ENCODE results near the gene UCP3.

UCP3 gene

DNA sequence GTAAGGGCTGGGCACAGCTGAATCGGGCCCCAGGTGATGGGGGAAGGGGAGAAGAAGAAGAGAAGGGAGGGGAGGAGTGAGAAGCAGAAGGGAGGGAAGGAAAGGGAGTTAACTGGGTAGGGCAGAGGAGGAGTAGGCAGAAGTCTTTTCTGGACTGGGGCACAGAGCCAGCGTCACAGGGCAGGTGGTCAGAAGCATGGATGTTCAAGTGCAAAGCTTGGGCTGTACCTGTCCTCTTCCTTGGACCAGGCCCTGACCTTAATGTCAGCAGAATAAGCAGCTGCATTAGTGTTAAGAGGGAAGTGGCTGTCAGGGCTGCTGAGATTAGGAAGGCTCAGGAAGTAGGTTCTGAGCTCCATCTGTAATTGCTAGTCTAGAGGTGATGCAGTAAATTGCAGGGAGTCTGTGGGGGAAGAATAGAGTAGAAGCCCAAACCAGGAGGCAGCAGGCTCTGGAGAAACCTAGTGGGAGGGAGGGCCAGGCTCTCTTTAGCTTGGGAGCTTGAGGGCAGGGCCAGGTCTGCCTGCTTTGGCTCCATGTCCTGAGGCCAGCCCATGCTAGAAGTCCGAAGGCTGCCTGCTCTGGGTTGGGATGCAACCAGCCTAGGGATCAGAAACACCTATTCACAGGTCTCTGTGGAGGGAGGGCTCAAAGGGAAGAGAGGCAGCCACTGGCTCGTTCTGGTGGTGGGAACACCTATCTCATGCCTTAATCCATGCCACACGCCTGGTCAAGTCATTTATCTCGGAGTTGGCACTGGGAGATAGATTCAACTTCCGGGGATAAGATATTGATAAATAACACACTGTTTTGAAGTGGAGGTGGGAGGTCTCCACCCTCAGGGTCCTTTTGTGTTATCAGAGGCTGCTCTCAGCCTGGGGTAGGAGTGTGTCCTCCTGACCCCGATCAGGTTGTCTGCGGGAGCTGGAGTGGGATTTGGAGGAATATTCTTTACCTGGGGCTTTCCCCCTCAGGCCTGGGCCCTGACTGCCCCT, 1.7 kb upstream of the UCP3 start:
- Histone ChIP-seq H3K27me3 (ENCODE audit: insufficient read depth, low read length, poor library complexity) (no peaks in the 10 kb centered on the region), H3K4me1 (ENCODE audit: insufficient read depth, low read length) (peaks cover 6% of the 10 kb centered on the region; the same call in 1 of the 2 replicates), H3K36me3 (ENCODE audit: insufficient read depth, low read length) (peaks cover 28% of the 10 kb centered on the region), H3K27ac (ENCODE audit: low read length) (no peak overlapping the region), H3K4me3 (ENCODE audit: low read depth in 1 of 2, low read length in 2 of 2) (no peak overlapping the region), H3K79me2 (ENCODE audit: insufficient read depth, low read length) (no peaks in the 10 kb centered on the region), H4K20me1 (ENCODE audit: insufficient read depth, low read length) (no peaks in the 10 kb centered on the region), H2AFZ (ENCODE audit: low read depth, low read length) (no peak overlapping the region), H3K4me2 (ENCODE audit: insufficient read depth, low read length) (no peak overlapping the region), H3K9ac (ENCODE audit: low read depth, low read length) (no peak overlapping the region), H3K9me3 (ENCODE audit: insufficient read depth, low read length, severe bottlenecking) (no peaks in the 10 kb centered on the region)
- no peak for ATAC-seq (ENCODE audit: insufficient read depth, low read depth)
- DNase-seq: no peak
- TF ChIP-seq, protein P1, sequence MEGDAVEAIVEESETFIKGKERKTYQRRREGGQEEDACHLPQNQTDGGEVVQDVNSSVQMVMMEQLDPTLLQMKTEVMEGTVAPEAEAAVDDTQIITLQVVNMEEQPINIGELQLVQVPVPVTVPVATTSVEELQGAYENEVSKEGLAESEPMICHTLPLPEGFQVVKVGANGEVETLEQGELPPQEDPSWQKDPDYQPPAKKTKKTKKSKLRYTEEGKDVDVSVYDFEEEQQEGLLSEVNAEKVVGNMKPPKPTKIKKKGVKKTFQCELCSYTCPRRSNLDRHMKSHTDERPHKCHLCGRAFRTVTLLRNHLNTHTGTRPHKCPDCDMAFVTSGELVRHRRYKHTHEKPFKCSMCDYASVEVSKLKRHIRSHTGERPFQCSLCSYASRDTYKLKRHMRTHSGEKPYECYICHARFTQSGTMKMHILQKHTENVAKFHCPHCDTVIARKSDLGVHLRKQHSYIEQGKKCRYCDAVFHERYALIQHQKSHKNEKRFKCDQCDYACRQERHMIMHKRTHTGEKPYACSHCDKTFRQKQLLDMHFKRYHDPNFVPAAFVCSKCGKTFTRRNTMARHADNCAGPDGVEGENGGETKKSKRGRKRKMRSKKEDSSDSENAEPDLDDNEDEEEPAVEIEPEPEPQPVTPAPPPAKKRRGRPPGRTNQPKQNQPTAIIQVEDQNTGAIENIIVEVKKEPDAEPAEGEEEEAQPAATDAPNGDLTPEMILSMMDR (IDR thresholded peaks at IDR 0.05; ENCODE audit: borderline replicate concordance, extremely low read depth, low read length, poor library complexity, severe bottlenecking): no peak
- no peak for TF ChIP-seq EZH2 (IDR thresholded peaks at IDR 0.05; ENCODE audit: borderline replicate concordance, low read depth, low read length, severe bottlenecking)

DNA sequence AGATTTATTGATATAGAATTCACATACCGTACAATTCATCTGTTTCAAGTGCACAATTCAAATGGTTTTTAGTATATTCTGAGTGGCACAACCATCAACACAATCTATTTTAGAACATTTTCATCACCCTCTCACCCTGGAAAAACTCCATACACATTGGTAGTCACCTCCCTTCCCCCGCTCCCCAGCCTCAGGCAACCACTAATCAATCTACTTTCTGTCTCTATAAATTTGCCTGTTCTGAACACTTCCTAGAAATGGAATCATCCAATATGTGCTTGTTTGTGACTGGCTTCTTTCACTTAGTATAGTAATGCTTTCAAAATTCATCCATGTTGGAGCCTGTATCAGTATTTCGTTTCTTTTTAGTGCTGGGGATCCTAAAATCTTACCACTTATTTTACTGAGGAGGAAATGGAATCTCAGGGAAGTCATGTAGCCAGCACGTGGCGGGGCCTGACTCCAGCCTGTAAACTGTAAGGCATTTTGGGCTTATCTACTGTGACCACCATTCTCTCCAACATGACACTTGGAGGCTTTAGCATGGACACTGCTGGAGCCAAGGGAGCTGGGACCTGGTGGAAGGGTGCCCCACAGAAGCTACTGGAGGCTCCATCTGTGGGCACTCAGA, 905 bp upstream of the UCP3 start:
- TF ChIP-seq EZH2 (IDR thresholded peaks at IDR 0.05; ENCODE audit: borderline replicate concordance, low read depth, low read length, severe bottlenecking): no peak
- TF ChIP-seq, protein P1 (IDR thresholded peaks at IDR 0.05; ENCODE audit: borderline replicate concordance, extremely low read depth, low read length, poor library complexity, severe bottlenecking): no peak
- no peak overlapping the region for H3K4me2 ChIP-seq (ENCODE audit: insufficient read depth, low read length)
- H3K27ac ChIP-seq (ENCODE audit: low read length): no peak overlapping the region
- H3K36me3 ChIP-seq (ENCODE audit: insufficient read depth, low read length): peaks cover 28% of the 10 kb centered on the region
- no peak overlapping the region for H3K9ac ChIP-seq (ENCODE audit: low read depth, low read length)
- no peaks in the 10 kb centered on the region for H3K27me3 ChIP-seq (ENCODE audit: insufficient read depth, low read length, poor library complexity)
- H3K79me2 ChIP-seq (ENCODE audit: insufficient read depth, low read length): no peaks in the 10 kb centered on the region
- H2AFZ ChIP-seq (ENCODE audit: low read depth, low read length): no peak overlapping the region
- H3K9me3 ChIP-seq (ENCODE audit: insufficient read depth, low read length, severe bottlenecking): no peaks in the 10 kb centered on the region
- no peaks in the 10 kb centered on the region for H4K20me1 ChIP-seq (ENCODE audit: insufficient read depth, low read length)
- no peak overlapping the region for H3K4me3 ChIP-seq (ENCODE audit: low read depth in 1 of 2, low read length in 2 of 2)
- no peak for ATAC-seq (ENCODE audit: insufficient read depth, low read depth)
- H3K4me1 ChIP-seq (ENCODE audit: insufficient read depth, low read length): peaks cover 6% of the 10 kb centered on the region; the same call in 1 of the 2 replicates
- no peak for DNase-seq

DNA sequence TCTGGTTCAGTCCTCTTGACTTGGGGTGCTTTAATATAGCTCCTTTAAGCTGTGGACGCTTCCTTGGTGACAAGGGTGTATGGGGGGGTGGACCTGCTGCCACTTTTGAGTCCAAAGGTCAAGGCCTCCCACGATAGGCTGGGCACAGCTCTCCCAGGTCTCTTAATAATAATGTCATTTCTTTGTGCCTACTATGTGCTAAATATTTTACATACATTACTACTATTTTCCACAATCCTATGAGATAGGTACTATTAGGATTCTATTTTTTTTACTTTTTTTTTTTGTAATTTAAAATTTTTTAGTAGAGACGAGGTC, 304 bp upstream of the UCP3 start:
- Histone ChIP-seq H3K9me3 (ENCODE audit: insufficient read depth, low read length, severe bottlenecking) (no peaks in the 10 kb centered on the region), H4K20me1 (ENCODE audit: insufficient read depth, low read length) (no peaks in the 10 kb centered on the region), H3K9ac (ENCODE audit: low read depth, low read length) (no peak overlapping the region), H3K27ac (ENCODE audit: low read length) (no peak overlapping the region), H3K36me3 (ENCODE audit: insufficient read depth, low read length) (peaks cover 26% of the 10 kb centered on the region), H3K4me2 (ENCODE audit: insufficient read depth, low read length) (no peak overlapping the region), H3K4me3 (ENCODE audit: low read depth in 1 of 2, low read length in 2 of 2) (no peak overlapping the region), H3K79me2 (ENCODE audit: insufficient read depth, low read length) (no peaks in the 10 kb centered on the region), H2AFZ (ENCODE audit: low read depth, low read length) (no peak overlapping the region), H3K4me1 (ENCODE audit: insufficient read depth, low read length) (peaks cover 6% of the 10 kb centered on the region; the same call in 1 of the 2 replicates), H3K27me3 (ENCODE audit: insufficient read depth, low read length, poor library complexity) (no peaks in the 10 kb centered on the region)
- no peak for DNase-seq
- TF ChIP-seq, protein P1 (IDR thresholded peaks at IDR 0.05; ENCODE audit: borderline replicate concordance, extremely low read depth, low read length, poor library complexity, severe bottlenecking): no peak
- no peak for TF ChIP-seq EZH2 (IDR thresholded peaks at IDR 0.05; ENCODE audit: borderline replicate concordance, low read depth, low read length, severe bottlenecking)
- ATAC-seq (ENCODE audit: insufficient read depth, low read depth): no peak
